Caco-2 (cell line): ENCODE results near the gene NEGR1. TPM values are rescaled to one million over a fixed set of nuclear protein-coding genes. Genes with fewer than 3 reads are reported as not detected.

Experiments
- BruUV-seq: library from RNA; stranded (reverse); fragments of 400-500 nt; replicated peaks from 2 replicates; lab custom pipeline; 2021; lab: Mats Ljungman, UMichigan
- CTCF ChIA-PET: fragments of 300-600 bp; sonication (Branson Sonifier 250); formaldehyde crosslinking; loops from one replicate; lab custom pipeline; 2022; ENCODE audit warnings: antibody characterized with exemption; lab: Charles Lee
- POLR2A ChIA-PET: fragments of 300-600 bp; sonication (Branson Sonifier 250); formaldehyde crosslinking; loops from one replicate; lab custom pipeline; 2022; ENCODE audit warnings: antibody characterized with exemption; lab: Charles Lee
- DNase-seq, 2 experiments: peaks; one replicate each; pipeline versions ENCODE4 v3.0.0 to v3.0.0-alpha.2; 2020 to 2022
- H3K27me3 ChIP-seq: replicated peaks from 2 replicates; pipeline ENCODE4 v1.6.0; 2011; ENCODE audit warnings: low read length; ENCODE audit not compliant: control insufficient read depth, insufficient read depth
- H3K36me3 ChIP-seq: 2 replicates; pipeline ENCODE4 v1.5.1; 2011; ENCODE audit warnings: low read length; ENCODE audit not compliant: control insufficient read depth, insufficient read depth
- H3K4me1 ChIP-seq: fragments of 250-450 bp; sonication (Bioruptor Pico); 2 replicates; pipeline ENCODE4 v1.5.1; 2020; ENCODE audit warnings: mild to moderate bottlenecking
- H3K4me3 ChIP-seq: 2 replicates; pipeline ENCODE4 v1.5.1; 2011; ENCODE audit warnings: low read depth, mild to moderate bottlenecking, control low read depth, low read length
- H3K9me3 ChIP-seq: fragments of 250-450 bp; sonication (Bioruptor Pico); 2 replicates; pipeline ENCODE4 v1.5.1; 2020; ENCODE audit warnings: mild to moderate bottlenecking, moderate library complexity
- H3K27ac Mint-ChIP-seq: one replicate; pipeline ENCODE4 v1.8.0; 2022; ENCODE audit warnings: mixed read lengths; ENCODE audit not compliant: unreplicated experiment
- H3K27me3 Mint-ChIP-seq: one replicate; pipeline ENCODE4 v1.8.0; 2022; ENCODE audit warnings: mixed read lengths; ENCODE audit not compliant: insufficient read depth, unreplicated experiment
- H3K36me3 Mint-ChIP-seq: one replicate; pipeline ENCODE4 v1.8.0; 2022; ENCODE audit warnings: mild to moderate bottlenecking, mixed read lengths; ENCODE audit not compliant: insufficient read depth, unreplicated experiment
- H3K4me1 Mint-ChIP-seq: one replicate; pipeline ENCODE4 v1.8.0; 2022; ENCODE audit warnings: low read depth, mixed read lengths; ENCODE audit not compliant: unreplicated experiment
- H3K4me3 Mint-ChIP-seq: one replicate; pipeline ENCODE4 v1.8.0; 2022; ENCODE audit warnings: mild to moderate bottlenecking, moderate library complexity, mixed read lengths; ENCODE audit not compliant: unreplicated experiment
- H3K9me3 Mint-ChIP-seq: one replicate; pipeline ENCODE4 v1.8.0; 2022; ENCODE audit warnings: mixed read lengths; ENCODE audit not compliant: unreplicated experiment
- CTCF ChIP-seq, 2 experiments: fragments of 200-600 bp in 1 of 2; IDR thresholded peaks; 1 replicate in 1 of 2; 2 replicates in 1 of 2; pipeline versions ENCODE4 v1.5.1 to v1.8.0; 2011 to 2022; ENCODE audit warnings: antibody characterized with exemption in 1 of 2, control low read depth in 1 of 2, inconsistent platforms in 1 of 2, low read depth in 1 of 2, low read length in 1 of 2, mild to moderate bottlenecking in 1 of 2, moderate library complexity in 1 of 2; ENCODE audit not compliant: insufficient read depth in 1 of 2, severe bottlenecking in 1 of 2, unreplicated experiment in 1 of 2
- intact Hi-C: fragments of 100-400 bp; cut with micrococcal nuclease; formaldehyde crosslinking; loops from one replicate; pipeline ENCODE4 v1.10.0; 2022; ENCODE audit not compliant: unreplicated experiment
- total RNA-seq: library from RNA; stranded (reverse); gene quantifications from 2 replicates; pipeline ENCODE4 v1.2.3, GENCODE V29; 2022

Gene NEGR1
- total RNA-seq, 1 experiment from 2014 or later = not detected

DNA sequence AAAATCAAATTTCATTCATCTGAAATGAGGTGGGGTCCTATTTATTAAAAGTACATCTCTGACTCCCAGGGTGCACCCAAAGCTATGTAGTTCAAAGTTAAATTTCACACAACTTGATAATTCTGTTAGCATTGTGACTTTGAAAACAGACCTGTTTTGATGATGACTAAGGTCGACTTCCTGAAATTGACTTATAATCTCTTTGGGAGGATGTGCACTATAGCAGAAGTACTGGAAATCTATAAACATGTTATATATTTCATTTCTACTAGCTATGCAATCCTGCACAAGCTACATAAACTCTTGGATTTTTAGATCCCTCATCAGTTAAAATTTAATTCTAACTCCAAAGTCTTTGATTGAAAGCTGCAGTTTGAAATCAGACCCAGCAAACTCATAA lies 507.6 kb downstream of the NEGR1 start:
- intact Hi-C loops = no loop called here

DNA sequence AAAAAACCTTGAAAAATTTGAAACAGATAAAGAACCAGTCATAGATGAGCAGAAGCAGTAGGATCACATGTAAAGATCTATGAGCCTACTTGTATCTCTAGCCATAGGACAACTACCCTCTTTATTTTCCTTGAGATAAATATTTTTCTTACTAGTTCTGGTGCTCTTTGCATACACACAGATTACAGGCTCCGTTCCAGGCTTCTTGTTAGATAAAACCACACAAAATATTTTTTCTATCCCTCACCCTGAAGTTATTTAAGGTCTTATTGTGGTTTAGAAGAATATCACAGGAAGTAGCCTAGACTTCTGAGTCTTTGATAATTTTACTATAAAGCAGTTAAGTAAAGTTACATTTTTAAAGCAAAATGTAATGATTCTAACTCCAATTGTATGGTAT lies 512.2 kb downstream of the NEGR1 start:
- Mint-ChIP-seq H3K4me1 (no peaks in the 10 kb centered on the region), H3K9me3 (no peaks in the 10 kb centered on the region), H3K27me3 (no peaks in the 10 kb centered on the region), H3K27ac (no peak overlapping the region), H3K36me3 (no peaks in the 10 kb centered on the region), H3K4me3 (no peak overlapping the region)
- no peak for TF ChIP-seq CTCF (IDR thresholded peaks at IDR 0.05; ENCODE audit: insufficient read depth in 1 of 2, low read depth in 1 of 2, low read length in 1 of 2, severe bottlenecking in 1 of 2, unreplicated experiment in 1 of 2)
- H3K27me3 ChIP-seq = no peaks in the 10 kb centered on the region
- H3K4me3 ChIP-seq = no peak overlapping the region
- no peak for DNase-seq
- ChIA-PET CTCF (no interaction called here), POLR2A (no interaction called here)
- no peaks in the 10 kb centered on the region for H3K4me1 ChIP-seq
- BruUV-seq = no TSS peak
- intact Hi-C loops = no loop called here
- H3K9me3 ChIP-seq = no peaks in the 10 kb centered on the region
- H3K36me3 ChIP-seq = no peaks in the 10 kb centered on the region

More for the DNA sequence above, 507.6 kb downstream of the NEGR1 start:
- H3K4me1 ChIP-seq = no peaks in the 10 kb centered on the region
- ChIA-PET CTCF (no interaction called here), POLR2A (no interaction called here)
- no peak for DNase-seq
- no peaks in the 10 kb centered on the region for H3K4me1 Mint-ChIP-seq
- no peaks in the 10 kb centered on the region for H3K36me3 ChIP-seq
- H3K4me3 Mint-ChIP-seq = no peak overlapping the region
- no peaks in the 10 kb centered on the region for H3K27me3 Mint-ChIP-seq
- TF ChIP-seq CTCF (IDR thresholded peaks at IDR 0.05; ENCODE audit: insufficient read depth in 1 of 2, low read depth in 1 of 2, low read length in 1 of 2, severe bottlenecking in 1 of 2, unreplicated experiment in 1 of 2) = no peak
- no peaks in the 10 kb centered on the region for H3K27me3 ChIP-seq
- no peaks in the 10 kb centered on the region for H3K9me3 ChIP-seq
- H3K4me3 ChIP-seq = no peak overlapping the region
- H3K9me3 Mint-ChIP-seq = no peaks in the 10 kb centered on the region
- no TSS peak for BruUV-seq
- no peak overlapping the region for H3K27ac Mint-ChIP-seq
- no peaks in the 10 kb centered on the region for H3K36me3 Mint-ChIP-seq

GRCh38 chr1:71766748-71767147 lies 515.6 kb downstream of the NEGR1 start:
- no peaks in the 10 kb centered on the region for H3K9me3 ChIP-seq
- POLR2A ChIA-PET = no interaction called here
- Mint-ChIP-seq H3K27me3 (no peaks in the 10 kb centered on the region), H3K9me3 (no peaks in the 10 kb centered on the region), H3K4me1 (no peaks in the 10 kb centered on the region), H3K27ac (no peak overlapping the region), H3K4me3 (no peak overlapping the region), H3K36me3 (no peaks in the 10 kb centered on the region)
- H3K4me1 ChIP-seq = no peaks in the 10 kb centered on the region
- CTCF ChIA-PET = no interaction called here
- H3K4me3 ChIP-seq = no peak overlapping the region
- BruUV-seq = no TSS peak
- no peak for DNase-seq
- H3K27me3 ChIP-seq = no peaks in the 10 kb centered on the region
- intact Hi-C loops = no loop called here
- TF ChIP-seq CTCF (IDR thresholded peaks at IDR 0.05; ENCODE audit: insufficient read depth in 1 of 2, low read depth in 1 of 2, low read length in 1 of 2, severe bottlenecking in 1 of 2, unreplicated experiment in 1 of 2) = no peak
- no peaks in the 10 kb centered on the region for H3K36me3 ChIP-seq
